HG03097 (cell line): ENCODE measurements around the gene UBIAD1.

ENCODE experiments used
- ATAC-seq: cut with Tn5 transposase; IDR thresholded peaks from one replicate; pipeline ENCODE4 v1.9.1; 2021; ENCODE audit not compliant: unreplicated experiment, low FRiP score

UBIAD1 gene

GRCh38 chr1:11337580-11338073 lies 64.6 kb downstream of the UBIAD1 start:
- no peak for ATAC-seq
